H1 (cell line): ENCODE measurements around the gene DCN. TPM values are rescaled to one million over a fixed set of nuclear protein-coding genes. Genes with fewer than 3 reads are reported as not detected.

Source experiments
- CTCF ChIA-PET: fragments of 300-600 bp; sonication (Branson Sonifier 250); formaldehyde crosslinking; loops from one replicate; lab custom pipeline; 2021; ENCODE audit not compliant: partially characterized antibody; lab: Charles Lee
- POLR2A ChIA-PET: fragments of 300-600 bp; sonication (Branson Sonifier 250); formaldehyde crosslinking; loops from one replicate; lab custom pipeline; 2021; ENCODE audit warnings: inconsistent platforms; ENCODE audit not compliant: partially characterized antibody; lab: Charles Lee
- DNase-seq, 2 experiments: peaks; one replicate each; pipeline versions ENCODE4 v3.0.0 to v3.0.0-alpha.2; 2010 to 2022; ENCODE audit warnings: low spot score in 2 of 2, low read depth in 1 of 2, mixed read lengths in 1 of 2
- FAIRE-seq: peaks from 2 replicates; lab custom pipeline; 2011; peaks lifted over from hg19 to GRCh38; lab: Jason Lieb, UNC
- H2AFZ ChIP-seq: 2 replicates; pipeline ENCODE4 v1.8.1; 2012; ENCODE audit warnings: low read length, inconsistent platforms
- H2AK5ac ChIP-seq: 2 replicates; pipeline ENCODE4 v1.6.1; 2013; ENCODE audit warnings: low read depth, low read length
- H2BK120ac ChIP-seq: replicated peaks from 2 replicates; pipeline ENCODE3; 2013; ENCODE audit warnings: low read depth, low read length, inconsistent platforms
- H2BK12ac ChIP-seq: 2 replicates; pipeline ENCODE4 v1.6.1; 2013; ENCODE audit warnings: low read depth, low read length
- H2BK15ac ChIP-seq: 2 replicates; pipeline ENCODE4 v1.6.1; 2013; ENCODE audit warnings: low read length
- H2BK20ac ChIP-seq: 2 replicates; pipeline ENCODE4 v1.6.1; 2013; ENCODE audit warnings: low read length
- H2BK5ac ChIP-seq: 2 replicates; pipeline ENCODE4 v1.6.1; 2013; ENCODE audit warnings: low read depth, low read length
- H3K14ac ChIP-seq: 2 replicates; pipeline ENCODE4 v1.6.1; 2013; ENCODE audit warnings: inconsistent platforms; ENCODE audit not compliant: insufficient read length
- H3K18ac ChIP-seq: 2 replicates; pipeline ENCODE4 v1.6.1; 2013; ENCODE audit warnings: low read length; ENCODE audit errors: extremely low read depth
- H3K23ac ChIP-seq: 2 replicates; pipeline ENCODE4 v1.6.1; 2013; ENCODE audit warnings: inconsistent platforms; ENCODE audit not compliant: insufficient read length
- H3K23me2 ChIP-seq: 2 replicates; pipeline ENCODE4 v1.6.1; 2013; ENCODE audit warnings: low read depth, low read length
- H3K27ac ChIP-seq: 2 replicates; pipeline ENCODE4 v1.6.1; 2011; ENCODE audit warnings: low read depth, low read length, inconsistent platforms
- H3K27me3 ChIP-seq, 4 experiments: replicated peaks in 1 of 4; 1 replicate in 1 of 4; 2 replicates in 3 of 4; pipeline versions ENCODE4 v1.6.1 to v1.8.1; 2011 to 2013; ENCODE audit warnings: low read length in 3 of 4, mild to moderate bottlenecking in 3 of 4, inconsistent platforms in 2 of 4, mixed read lengths in 2 of 4, moderate library complexity in 1 of 4; ENCODE audit not compliant: control insufficient read depth in 3 of 4, insufficient read depth in 3 of 4; ENCODE audit errors: extremely low read depth in 1 of 4
- H3K36me3 ChIP-seq, 4 experiments: 2 replicates each; pipeline versions ENCODE4 v1.6.1 to v1.8.1; 2011 to 2013; ENCODE audit warnings: mild to moderate bottlenecking in 4 of 4, low read length in 3 of 4, moderate library complexity in 2 of 4, control low read depth in 1 of 4, inconsistent platforms in 1 of 4; ENCODE audit not compliant: insufficient read depth in 4 of 4, control insufficient read depth in 2 of 4
- H3K4ac ChIP-seq: replicated peaks from 2 replicates; pipeline ENCODE3; 2013; ENCODE audit warnings: low read length, low read depth, mixed read lengths, inconsistent platforms; ENCODE audit not compliant: insufficient read length
- H3K4me1 ChIP-seq, 4 experiments: replicated peaks in 1 of 4; 1 replicate in 1 of 4; 2 replicates in 3 of 4; pipeline versions ENCODE4 v1.6.1 to v1.8.1; 2011 to 2013; ENCODE audit warnings: low read length in 3 of 4, inconsistent platforms in 2 of 4, mixed read lengths in 1 of 4; ENCODE audit not compliant: insufficient read depth in 4 of 4, control insufficient read depth in 3 of 4
- H3K4me2 ChIP-seq, 2 experiments: 2 replicates each; pipeline versions ENCODE4 v1.6.1 to v1.8.1; 2011 to 2013; ENCODE audit warnings: low read depth in 2 of 2, low read length in 2 of 2, control low read depth in 1 of 2, inconsistent platforms in 1 of 2, mild to moderate bottlenecking in 1 of 2; ENCODE audit not compliant: insufficient read depth in 1 of 2
- H3K4me3 ChIP-seq, 4 experiments: fragments of 200-600, 300-600 bp in 1 of 4; sonication (generic), shearing (Covaris generic), sonication (Bioruptor Twin) in 1 of 4; 2 replicates each; pipeline versions ENCODE4 v1.5.1 to v1.8.1; 2011 to 2016; ENCODE audit warnings: low read length in 4 of 4, low read depth in 3 of 4, control low read depth in 2 of 4, inconsistent platforms in 2 of 4, mild to moderate bottlenecking in 2 of 4, mixed read lengths in 1 of 4, moderate library complexity in 1 of 4; ENCODE audit not compliant: insufficient read depth in 2 of 4; ENCODE audit errors: extremely low read depth in 1 of 4
- H3K56ac ChIP-seq: replicated peaks from 2 replicates; pipeline ENCODE3; 2013; ENCODE audit warnings: low read depth, mild to moderate bottlenecking, mixed read lengths, low read length, inconsistent platforms; ENCODE audit not compliant: insufficient read length
- H3K79me1 ChIP-seq: 2 replicates; pipeline ENCODE4 v1.6.1; 2013; ENCODE audit warnings: low read depth, low read length, control low read depth
- H3K79me2 ChIP-seq, 2 experiments: 2 replicates each; pipeline versions ENCODE4 v1.6.1 to v1.8.1; 2012 to 2013; ENCODE audit warnings: low read length in 2 of 2, mild to moderate bottlenecking in 2 of 2, inconsistent platforms in 1 of 2; ENCODE audit not compliant: insufficient read depth in 2 of 2, control insufficient read depth in 1 of 2
- H3K9ac ChIP-seq, 4 experiments: replicated peaks in 1 of 4; 1 replicate in 1 of 4; 2 replicates in 3 of 4; pipeline versions ENCODE4 v1.6.1 to v1.8.1; 2011 to 2013; ENCODE audit warnings: low read depth in 3 of 4, low read length in 3 of 4, control low read depth in 2 of 4, mild to moderate bottlenecking in 2 of 4, moderate library complexity in 2 of 4, inconsistent platforms in 1 of 4; ENCODE audit errors: extremely low read depth in 1 of 4
- H3K9me3 ChIP-seq, 2 experiments: 2 replicates each; pipeline versions ENCODE4 v1.6.1 to v1.8.1; 2012 to 2013; ENCODE audit warnings: mild to moderate bottlenecking in 2 of 2, moderate library complexity in 2 of 2, control low read depth in 1 of 2, inconsistent platforms in 1 of 2, low read depth in 1 of 2, low read length in 1 of 2, mixed read lengths in 1 of 2; ENCODE audit not compliant: insufficient read depth in 2 of 2
- H4K20me1 ChIP-seq, 2 experiments: replicated peaks in 1 of 2; 2 replicates each; pipeline versions ENCODE3 to v1.8.1; 2011 to 2013; ENCODE audit warnings: inconsistent platforms in 2 of 2, low read length in 2 of 2, mild to moderate bottlenecking in 1 of 2; ENCODE audit not compliant: insufficient read depth in 2 of 2, control insufficient read depth in 1 of 2
- H4K5ac ChIP-seq: 2 replicates; pipeline ENCODE4 v1.6.1; 2013; ENCODE audit warnings: low read length, low read depth, mixed read lengths, inconsistent platforms; ENCODE audit not compliant: insufficient read length
- H4K8ac ChIP-seq: 2 replicates; pipeline ENCODE4 v1.8.0; 2013; ENCODE audit warnings: mild to moderate bottlenecking, moderate library complexity, low read length, inconsistent platforms; ENCODE audit not compliant: insufficient read depth; ENCODE audit errors: extremely low read depth
- H4K91ac ChIP-seq: replicated peaks from 2 replicates; pipeline ENCODE3; 2013; ENCODE audit warnings: low read length, mixed read lengths, inconsistent platforms; ENCODE audit not compliant: insufficient read length
- BACH1 ChIP-seq: IDR thresholded peaks from 2 replicates; pipeline ENCODE4 v1.6.1; 2012; ENCODE audit warnings: low read length, improper control_type of control experiment
- CHD2 ChIP-seq: IDR thresholded peaks from 2 replicates; pipeline ENCODE4 v1.6.1; 2012; ENCODE audit warnings: low read length, improper control_type of control experiment
- HDAC6 ChIP-seq: IDR thresholded peaks from one replicate; pipeline ENCODE4 v1.7.1; 2012; ENCODE audit warnings: low read depth, mild to moderate bottlenecking, inconsistent platforms, low read length, moderate library complexity
- PHF8 ChIP-seq: fragments of 200-600 bp; sonication (generic); conservative IDR thresholded peaks from 2 replicates; pipeline ENCODE4 v1.7.1; 2012; ENCODE audit warnings: low read depth, mild to moderate bottlenecking, inconsistent platforms, low read length, moderate library complexity
- RNF2 ChIP-seq: fragments of 200-900, 300-1000 bp; sonication (generic); IDR thresholded peaks from 2 replicates; pipeline ENCODE4 v1.7.1; 2016; ENCODE audit warnings: borderline replicate concordance, low read depth, mild to moderate bottlenecking, antibody characterized with exemption, low read length; ENCODE audit not compliant: poor library complexity, severe bottlenecking; ENCODE audit errors: missing control alignments
- SIX5 ChIP-seq: IDR thresholded peaks from 2 replicates; pipeline ENCODE4 v1.6.1; 2011; ENCODE audit warnings: mild to moderate bottlenecking, low read depth, low read length
- TAF1 ChIP-seq: IDR thresholded peaks from 2 replicates; pipeline ENCODE4 v1.6.1; 2011; ENCODE audit warnings: mild to moderate bottlenecking, low read depth, low read length
- WGBS, 2 experiments: shearing (Covaris generic) in 1 of 2; methylation state at CpG; one replicate each; pipeline versions ENCODE4 v1.1.6 to v1.1.7; 2013 to 2015; ENCODE audit warnings: low lambda C conversion rate in 2 of 2, mixed read lengths in 2 of 2, inconsistent platforms in 1 of 2, low coverage in 1 of 2, missing lambda C conversion rate in 1 of 2; ENCODE audit not compliant: insufficient replicate concordance in 2 of 2, insufficient coverage in 1 of 2, insufficient read length in 1 of 2; ENCODE audit errors: extremely low coverage in 1 of 2, missing lambda C conversion rate in 1 of 2; 5-methylcytosine and 5-hydroxymethylcytosine counted together
- polyA plus RNA-seq, 7 experiments: library from polyadenylated mRNA; depleted of rRNA in 3 of 7; stranded (reverse) in 5 of 7; unstranded in 2 of 7; fragments of >200 nt in 5 of 7; fragments of 200-250 nt in 2 of 7; gene quantifications; 1 replicate in 5 of 7; 2 replicates in 1 of 7; 4 replicates in 1 of 7; pipeline versions ENCODE4 v1.2.1 to v1.2.3, GENCODE V29; 2011 to 2013; ENCODE audit warnings: missing spikeins in 2 of 7, mixed read lengths in 2 of 7
- total RNA-seq: library from RNA; stranded (reverse); fragmentation: NEBNext Ultra II Directional; extraction: Animal tissue kit (Norgen Biotek cat#: 25700); gene quantifications from 2 replicates; pipeline ENCODE4 v1.2.1, GENCODE V29; 2021

Gene DCN
- total and polyA plus RNA-seq, 2 of the 8 experiments (the other 6 are each of a cell fraction or from before 2014, with no cell fraction given), result not detected

GRCh38 chr12:91155990-91156389 lies 26.6 kb downstream of the DCN start:
- Histone ChIP-seq H3K4me3 (no peak overlapping the region), H3K36me3 (no peaks in the 10 kb centered on the region), H3K27ac (no peak overlapping the region), H3K14ac (no peak overlapping the region), H2BK5ac (no peak overlapping the region), H3K4me1 (no peaks in the 10 kb centered on the region), H3K9me3 (no peaks in the 10 kb centered on the region), H4K8ac (no peak overlapping the region), H3K4me2 (no peak overlapping the region), H2AK5ac (no peak overlapping the region), H2BK20ac (no peak overlapping the region), H3K79me1 (no peaks in the 10 kb centered on the region), H4K5ac (no peak overlapping the region), H2BK15ac (no peak overlapping the region), H2BK12ac (no peak overlapping the region), H3K79me2 (no peaks in the 10 kb centered on the region), H4K91ac (no peak overlapping the region), H3K56ac (no peak overlapping the region), H3K23ac (no peak overlapping the region), H3K18ac (no peak overlapping the region), H3K4ac (no peak overlapping the region), H4K20me1 (no peaks in the 10 kb centered on the region), H3K9ac (no peak overlapping the region), H3K23me2 (no peaks in the 10 kb centered on the region), H3K27me3 (no peaks in the 10 kb centered on the region), H2AFZ (no peak overlapping the region), H2BK120ac (no peak overlapping the region)
- POLR2A ChIA-PET, result no interaction called here
- TF ChIP-seq SIX5, result no peak
- no peak for TF ChIP-seq HDAC6
- no peak for TF ChIP-seq PHF8
- TF ChIP-seq TAF1, result no peak
- no peak for TF ChIP-seq BACH1
- TF ChIP-seq CHD2, result no peak
- TF ChIP-seq RNF2, result no peak
- WGBS, 2 experiments, result 55% methylated on average over 2 of the region's 2 CpGs; no CpG with 5 or more reads in 1 of the 2 experiments
- DNase-seq (no peak), FAIRE-seq (no peak)
- CTCF ChIA-PET, result interaction anchor here (0.5 kb wide), 1 partner anchor 20 kb away, joined by 3 read pairs; no protein-coding TSS in a partner anchor
